ENCODE measurements around the gene DNAH2. TPM values are rescaled to one million over a fixed set of nuclear protein-coding genes. Genes with fewer than 3 reads are reported as not detected.
A peak's percentile ranks its signal among the peaks of the same experiment; 100 is the strongest.

DNAH2 gene
- total and polyA plus RNA-seq, 2 of the 13 experiments (the other 11 are each of a cell fraction or from before 2014, with no cell fraction given): not detected

DNA sequence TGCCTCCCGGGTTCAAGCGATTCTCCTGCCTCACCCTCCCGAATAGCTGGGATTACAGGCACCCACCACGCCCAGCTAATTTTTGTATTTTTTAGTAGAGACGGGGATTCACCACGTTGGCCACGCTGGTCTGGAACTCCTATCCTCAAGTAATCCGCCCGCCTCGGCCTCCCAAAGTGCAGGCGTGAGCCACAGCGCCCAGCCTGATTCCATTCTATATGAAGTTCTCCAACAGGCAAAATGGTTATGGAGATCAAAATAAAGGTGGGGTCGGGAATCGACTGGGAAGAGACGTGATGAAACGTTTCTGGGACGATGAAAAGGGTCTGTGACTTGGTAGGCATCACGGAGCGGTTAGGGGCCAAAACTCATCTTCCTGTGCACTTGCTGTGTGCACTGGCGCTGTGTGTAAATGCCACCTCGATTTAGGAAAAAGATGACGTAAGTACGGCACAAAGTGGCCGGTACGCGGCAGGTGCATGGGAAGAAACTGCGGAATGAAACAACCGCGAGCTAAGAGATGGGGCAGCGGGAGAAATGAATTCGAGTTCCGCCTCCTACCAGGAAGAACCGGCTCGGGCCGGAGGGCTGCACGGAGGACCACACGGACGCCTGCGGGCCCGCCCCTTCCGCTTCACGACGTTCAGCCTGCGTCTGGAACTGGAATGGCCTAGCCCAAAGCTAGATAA is 31.9 kb upstream of the DNAH2 start (continued):
- TF ChIP-seq TFDP2 (CRISPR knock-in tag; IDR thresholded peaks at IDR 0.05) (peak; percentile 34; the same call in 1 of the 2 replicates), ZNF703 (CRISPR knock-in tag; IDR thresholded peaks at IDR 0.05; ENCODE audit: borderline replicate concordance) (no peak; the same call in 1 of the 2 replicates), SPEN (CRISPR knock-in tag; IDR thresholded peaks at IDR 0.05; ENCODE audit: low read depth) (no peak), ZFP91 (CRISPR knock-in tag; IDR thresholded peaks at IDR 0.05; ENCODE audit: borderline replicate concordance) (peak; percentile 29; the same call in 1 of the 2 replicates), FOXA1 (IDR thresholded peaks at IDR 0.05) (no peak), FOXA1 (CRISPR knock-in tag; IDR thresholded peaks at IDR 0.05) (no peak), ZNF567 (CRISPR knock-in tag; IDR thresholded peaks at IDR 0.05; ENCODE audit: borderline replicate concordance) (no peak), ZNF484 (CRISPR knock-in tag; IDR thresholded peaks at IDR 0.05; ENCODE audit: borderline replicate concordance, low read depth) (no peak), ZNF232 (CRISPR knock-in tag; IDR thresholded peaks at IDR 0.05; ENCODE audit: borderline replicate concordance) (no peak), ZNF234 (CRISPR knock-in tag; conservative IDR thresholded peaks at IDR 0.05) (no peak), GRHL1 (CRISPR knock-in tag; conservative IDR thresholded peaks at IDR 0.05) (no peak), HNF4A (CRISPR knock-in tag; IDR thresholded peaks at IDR 0.05) (no peak), WIZ (CRISPR knock-in tag; IDR thresholded peaks at IDR 0.05) (0 out of 2 replicates have a peak, but pooled peaks have one; percentile 9), ZFP62 (CRISPR knock-in tag; IDR thresholded peaks at IDR 0.05) (no peak), HDAC6 (IDR thresholded peaks at IDR 0.05; ENCODE audit: low read depth, low read length) (no peak), SIN3B (IDR thresholded peaks at IDR 0.05; ENCODE audit: low read length) (0 out of 2 replicates have a peak, but pooled peaks have one; percentile 58), ZNF446 (CRISPR knock-in tag; IDR thresholded peaks at IDR 0.05) (no peak), ZNF569 (CRISPR knock-in tag; IDR thresholded peaks at IDR 0.05; ENCODE audit: borderline replicate concordance) (no peak), TBX2 (CRISPR knock-in tag; IDR thresholded peaks at IDR 0.05; ENCODE audit: borderline replicate concordance) (no peak)
- TF ChIP-seq, protein P1, sequence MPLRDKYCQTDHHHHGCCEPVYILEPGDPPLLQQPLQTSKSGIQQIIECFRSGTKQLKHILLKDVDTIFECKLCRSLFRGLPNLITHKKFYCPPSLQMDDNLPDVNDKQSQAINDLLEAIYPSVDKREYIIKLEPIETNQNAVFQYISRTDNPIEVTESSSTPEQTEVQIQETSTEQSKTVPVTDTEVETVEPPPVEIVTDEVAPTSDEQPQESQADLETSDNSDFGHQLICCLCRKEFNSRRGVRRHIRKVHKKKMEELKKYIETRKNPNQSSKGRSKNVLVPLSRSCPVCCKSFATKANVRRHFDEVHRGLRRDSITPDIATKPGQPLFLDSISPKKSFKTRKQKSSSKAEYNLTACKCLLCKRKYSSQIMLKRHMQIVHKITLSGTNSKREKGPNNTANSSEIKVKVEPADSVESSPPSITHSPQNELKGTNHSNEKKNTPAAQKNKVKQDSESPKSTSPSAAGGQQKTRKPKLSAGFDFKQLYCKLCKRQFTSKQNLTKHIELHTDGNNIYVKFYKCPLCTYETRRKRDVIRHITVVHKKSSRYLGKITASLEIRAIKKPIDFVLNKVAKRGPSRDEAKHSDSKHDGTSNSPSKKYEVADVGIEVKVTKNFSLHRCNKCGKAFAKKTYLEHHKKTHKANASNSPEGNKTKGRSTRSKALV (CRISPR knock-in tag; IDR thresholded peaks at IDR 0.05): no peak
- TF ChIP-seq, protein P2, sequence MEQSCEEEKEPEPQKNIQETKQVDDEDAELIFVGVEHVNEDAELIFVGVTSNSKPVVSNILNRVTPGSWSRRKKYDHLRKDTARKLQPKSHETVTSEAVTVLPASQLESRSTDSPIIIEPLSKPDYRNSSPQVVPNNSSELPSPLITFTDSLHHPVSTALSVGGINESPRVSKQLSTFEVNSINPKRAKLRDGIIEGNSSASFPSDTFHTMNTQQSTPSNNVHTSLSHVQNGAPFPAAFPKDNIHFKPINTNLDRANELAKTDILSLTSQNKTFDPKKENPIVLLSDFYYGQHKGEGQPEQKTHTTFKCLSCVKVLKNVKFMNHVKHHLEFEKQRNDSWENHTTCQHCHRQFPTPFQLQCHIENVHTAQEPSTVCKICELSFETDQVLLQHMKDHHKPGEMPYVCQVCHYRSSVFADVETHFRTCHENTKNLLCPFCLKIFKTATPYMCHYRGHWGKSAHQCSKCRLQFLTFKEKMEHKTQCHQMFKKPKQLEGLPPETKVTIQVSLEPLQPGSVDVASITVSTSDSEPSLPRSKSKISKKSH (CRISPR knock-in tag; IDR thresholded peaks at IDR 0.05; ENCODE audit: borderline replicate concordance): no peak
